GM13977 (cell line): ENCODE data around the gene MEF2D.

Experiments used
- DNase-seq: peaks from one replicate; pipeline ENCODE4 v3.0.0; 2012; ENCODE audit warnings: low spot score
- CTCF ChIP-seq: IDR thresholded peaks from 2 replicates; pipeline ENCODE4 v1.5.1; 2012; ENCODE audit warnings: mild to moderate bottlenecking, control low read depth; ENCODE audit not compliant: insufficient read depth; ENCODE audit errors: extremely low read depth, missing control alignments
- in situ Hi-C: fragments of 300-500 bp; cut with MboI; formaldehyde crosslinking; loops from one replicate; pipeline ENCODE4 v1.12.0; 2022; ENCODE audit warnings: low sequenced_read_pairs, low pct_unique_long_range_greater_than_20kb, mixed read lengths, inconsistent platforms; ENCODE audit not compliant: unreplicated experiment

MEF2D gene

GRCh38 chr1:156491151-156491949, 9.2 kb downstream of the MEF2D start:
- TF ChIP-seq CTCF, result no peak
- in situ Hi-C loops, result no loop called here
- DNase-seq, result no peak

GRCh38 chr1:156490401-156491032, 10.1 kb downstream of the MEF2D start:
- no peak for TF ChIP-seq CTCF
- DNase-seq, result no peak
- in situ Hi-C loops, result no loop called here

- no peak for TF ChIP-seq CTCF
- in situ Hi-C loops, result no loop called here
- no peak for DNase-seq
Observed at GRCh38 chr1:156489935-156490293, 10.7 kb downstream of the MEF2D start.

- in situ Hi-C loops, result no loop called here
- peak; percentile 28 for TF ChIP-seq CTCF
- DNase-seq, result no peak
Observed at GRCh38 chr1:156489166-156489934, 11.2 kb downstream of the MEF2D start.

GRCh38 chr1:156488566-156489165, 11.9 kb downstream of the MEF2D start:
- in situ Hi-C loops, result no loop called here
- peak; percentile 79 for DNase-seq
- no peak for TF ChIP-seq CTCF

- no peak for TF ChIP-seq CTCF
- DNase-seq, result peak; percentile 70
- in situ Hi-C loops, result no loop called here
Observed at GRCh38 chr1:156487862-156488261, 12.7 kb downstream of the MEF2D start.
